ENCODE results near the gene MVB12A.

The MVB12A gene

DNA sequence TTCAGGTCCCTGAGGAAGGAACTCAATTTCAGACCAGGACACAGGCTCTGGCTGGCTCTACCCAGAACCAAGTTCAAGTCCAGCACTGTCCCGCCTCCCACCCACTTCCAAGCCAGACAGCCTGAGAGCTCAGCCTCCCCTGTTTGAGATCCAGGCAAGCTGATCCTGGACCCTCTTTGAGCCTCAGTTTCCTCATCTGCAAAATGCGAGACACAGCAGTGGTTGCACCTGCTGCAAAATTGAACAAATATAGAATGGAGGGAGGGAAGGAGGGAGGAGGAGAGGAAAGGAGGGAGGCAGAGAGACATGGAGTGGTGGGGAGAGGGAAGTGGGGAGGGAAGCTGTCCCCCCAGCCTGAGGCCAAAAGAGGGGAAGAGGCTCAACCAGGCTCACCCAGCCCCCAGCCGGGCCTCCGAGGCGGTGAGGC is 27.9 kb downstream of the MVB12A start:
- DNase-seq, result no peak

- no peak for DNase-seq
These were observed 28.5 kb downstream of the MVB12A start, which contains the start of gene TMEM221 for GRCh38 chr19:17448131-17448967. Gene TMEM221 (minus strand): TSS chr19:17448668. CDS start chr19:17448462, 206 bp downstream.

DNA sequence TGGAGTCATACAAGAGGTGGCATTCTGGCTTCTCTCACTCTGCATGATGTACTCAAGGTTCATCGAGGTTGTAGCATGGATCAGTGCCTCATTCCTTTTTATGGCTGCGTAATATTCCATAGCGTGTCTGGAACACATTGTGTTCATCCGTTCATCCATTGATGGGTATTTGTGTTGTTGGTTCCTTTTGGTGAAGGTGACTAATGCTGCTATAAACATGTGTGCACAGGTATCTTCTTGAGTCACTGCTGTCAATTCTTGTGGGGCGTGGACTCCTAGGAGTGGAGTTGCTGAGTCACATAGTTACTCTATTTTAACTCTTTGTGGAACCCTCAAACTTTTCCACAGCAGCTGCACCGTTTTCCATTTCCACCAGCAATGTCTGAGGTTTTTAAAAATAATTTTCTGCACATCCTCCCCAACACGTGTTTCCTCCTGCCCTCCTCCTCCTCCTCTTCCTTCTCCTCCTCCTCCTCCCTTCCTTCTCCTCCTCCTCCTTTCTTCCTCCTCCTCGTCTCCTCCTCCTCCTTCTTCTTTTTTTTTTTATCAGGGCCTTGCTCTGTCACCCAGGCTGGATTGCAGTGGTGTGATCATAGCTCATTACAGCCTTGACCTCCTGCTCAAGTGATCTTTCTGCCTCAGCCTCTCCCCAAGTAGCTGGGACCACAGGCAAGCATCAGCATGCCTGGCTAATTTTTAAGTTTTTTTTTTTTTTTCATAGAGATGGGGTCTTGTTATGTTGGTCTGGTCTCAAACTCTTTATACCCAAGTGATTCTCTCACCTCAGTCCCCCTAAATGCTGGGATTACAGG is 30.6 kb downstream of the MVB12A start:
- DNase-seq, result no peak

DNA sequence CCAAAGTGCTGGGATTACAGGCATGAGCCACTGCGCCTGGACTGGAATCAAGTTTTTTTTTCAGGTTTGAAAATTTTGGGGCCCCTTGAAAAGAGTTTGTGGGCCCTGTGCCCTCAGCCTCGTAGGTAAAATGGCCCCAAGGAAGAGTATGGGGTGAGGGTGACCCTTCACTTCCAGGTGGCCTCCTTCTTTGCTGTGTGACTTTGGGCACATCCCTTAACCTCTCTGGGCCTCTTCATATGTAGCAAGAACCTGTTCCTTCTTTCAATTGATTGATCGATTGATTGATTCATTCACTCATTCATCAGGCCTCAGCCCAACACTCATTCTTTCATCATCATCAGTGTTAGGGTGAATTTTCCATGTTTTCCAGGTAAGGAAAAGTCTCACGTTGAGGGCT is 32.0 kb downstream of the MVB12A start:
- DNase-seq, result no peak

DNA sequence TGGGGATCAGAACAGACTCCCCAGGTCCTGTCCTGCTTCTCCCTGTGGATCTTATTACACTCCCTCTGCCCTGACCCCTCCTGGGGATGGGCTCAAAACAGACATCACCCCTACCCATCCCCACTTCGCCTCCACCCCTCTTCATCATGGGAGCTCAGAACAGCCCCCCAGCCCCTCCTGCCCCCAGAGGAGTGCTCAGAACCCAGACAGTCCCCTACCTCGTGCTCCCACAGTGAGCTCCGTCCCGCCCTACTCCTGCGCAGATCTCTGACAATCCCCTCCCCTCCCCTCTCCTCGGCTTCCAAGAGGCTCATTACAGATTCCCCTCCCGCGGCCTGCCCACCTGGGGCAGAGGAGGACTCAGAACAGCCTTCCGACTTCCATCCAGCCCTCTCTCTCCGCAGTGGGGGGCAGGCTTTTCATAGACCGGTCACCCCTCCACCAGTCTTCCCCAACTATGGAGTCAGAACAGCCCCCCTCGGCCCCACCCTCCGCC is 34.8 kb downstream of the MVB12A start:
- no peak for DNase-seq

- no peak for DNase-seq
These were observed 35.7 kb downstream of the MVB12A start for GRCh38 chr19:17455308-17456123.

GRCh38 chr19:17456127-17456526 is 36.3 kb downstream of the MVB12A start:
- DNase-seq, result no peak

DNA sequence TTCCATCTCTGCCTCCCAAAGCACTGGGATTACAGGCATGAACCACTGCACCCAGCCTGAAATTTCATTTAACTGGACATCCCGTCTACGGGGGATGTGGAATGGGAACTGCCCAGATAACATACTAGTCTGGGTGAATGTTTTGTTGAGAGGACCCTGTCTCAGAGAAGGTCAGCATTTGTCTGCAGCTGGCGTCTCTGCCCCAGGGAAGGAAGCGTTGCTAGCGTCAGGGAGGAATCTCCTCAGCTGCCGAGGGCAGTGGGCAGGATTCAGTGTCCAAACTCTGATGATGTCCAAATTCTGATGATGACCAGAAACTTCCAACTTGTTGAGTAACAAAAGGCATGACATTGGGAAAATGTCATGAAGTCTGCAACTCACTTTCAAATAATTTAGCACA is 37.8 kb downstream of the MVB12A start:
- DNase-seq, result no peak

DNA sequence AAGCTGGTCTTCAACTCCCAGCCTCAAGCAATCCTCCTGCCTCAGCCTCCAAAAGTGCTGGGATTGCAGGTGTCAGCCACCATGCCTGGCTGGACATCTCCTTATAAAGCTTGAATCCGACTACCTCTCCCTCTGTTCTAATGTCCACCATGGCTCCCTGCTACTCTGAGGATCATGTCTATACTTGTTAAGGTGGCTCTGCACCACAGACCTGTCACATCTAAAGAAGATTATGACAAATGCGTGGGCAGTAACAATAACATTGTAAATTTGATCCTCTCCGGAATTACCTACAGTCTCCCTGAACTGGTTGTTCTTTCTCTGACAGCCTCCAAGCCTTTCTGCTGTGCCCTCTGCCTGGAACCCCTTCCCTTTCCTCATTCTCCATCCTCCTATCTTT is 39.1 kb downstream of the MVB12A start:
- no peak for DNase-seq

DNA sequence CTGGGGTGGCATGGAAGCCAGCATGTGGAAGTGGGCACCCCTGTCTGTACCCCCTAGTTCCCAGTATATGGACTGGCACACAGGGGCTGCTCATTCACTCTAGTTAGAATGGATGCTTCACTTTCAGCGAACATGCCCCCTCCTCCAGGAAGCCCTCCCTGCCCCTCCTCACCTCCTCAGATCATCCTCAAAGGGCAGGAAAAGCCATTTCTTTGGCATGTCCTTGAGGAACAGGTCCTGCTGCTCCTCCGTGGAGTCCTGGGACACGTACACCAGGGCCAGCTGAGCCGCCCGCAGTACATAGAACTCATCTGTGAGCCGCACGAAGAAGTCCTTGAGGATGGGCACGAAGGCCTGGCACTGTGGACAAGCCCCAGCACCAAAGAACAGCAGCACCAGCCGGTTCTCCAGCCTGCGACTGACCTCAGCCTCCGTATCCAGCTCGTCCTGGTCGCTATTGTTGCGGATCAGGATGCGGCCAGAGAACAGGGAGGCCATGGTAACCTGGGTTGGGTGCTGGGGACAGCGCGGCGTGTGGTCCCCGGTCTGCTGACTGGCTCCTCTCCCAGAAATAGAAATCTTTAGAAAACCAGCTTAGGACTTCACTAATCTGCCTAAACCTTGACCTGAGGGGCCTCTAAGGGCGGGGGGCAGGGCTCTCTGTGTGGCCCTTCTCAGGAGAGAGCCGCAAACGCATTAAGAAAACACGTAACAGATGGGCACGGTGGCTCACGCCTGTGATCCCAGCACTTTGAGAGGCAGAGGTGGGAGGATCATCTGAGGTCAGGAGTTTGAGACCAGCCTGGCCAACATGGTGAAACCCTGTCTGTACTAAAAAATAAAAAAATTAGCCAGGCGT is 40.8 kb downstream of the MVB12A start, which contains the start of gene NXNL1:
TSS of gene NXNL1 (minus strand) at position 555 of the 859 bp plus-strand sequence. CDS start at position 498, 57 bp downstream.
- no peak for DNase-seq

- DNase-seq, result no peak
These were observed 46.6 kb downstream of the MVB12A start for GRCh38 chr19:17466487-17466850.

DNA sequence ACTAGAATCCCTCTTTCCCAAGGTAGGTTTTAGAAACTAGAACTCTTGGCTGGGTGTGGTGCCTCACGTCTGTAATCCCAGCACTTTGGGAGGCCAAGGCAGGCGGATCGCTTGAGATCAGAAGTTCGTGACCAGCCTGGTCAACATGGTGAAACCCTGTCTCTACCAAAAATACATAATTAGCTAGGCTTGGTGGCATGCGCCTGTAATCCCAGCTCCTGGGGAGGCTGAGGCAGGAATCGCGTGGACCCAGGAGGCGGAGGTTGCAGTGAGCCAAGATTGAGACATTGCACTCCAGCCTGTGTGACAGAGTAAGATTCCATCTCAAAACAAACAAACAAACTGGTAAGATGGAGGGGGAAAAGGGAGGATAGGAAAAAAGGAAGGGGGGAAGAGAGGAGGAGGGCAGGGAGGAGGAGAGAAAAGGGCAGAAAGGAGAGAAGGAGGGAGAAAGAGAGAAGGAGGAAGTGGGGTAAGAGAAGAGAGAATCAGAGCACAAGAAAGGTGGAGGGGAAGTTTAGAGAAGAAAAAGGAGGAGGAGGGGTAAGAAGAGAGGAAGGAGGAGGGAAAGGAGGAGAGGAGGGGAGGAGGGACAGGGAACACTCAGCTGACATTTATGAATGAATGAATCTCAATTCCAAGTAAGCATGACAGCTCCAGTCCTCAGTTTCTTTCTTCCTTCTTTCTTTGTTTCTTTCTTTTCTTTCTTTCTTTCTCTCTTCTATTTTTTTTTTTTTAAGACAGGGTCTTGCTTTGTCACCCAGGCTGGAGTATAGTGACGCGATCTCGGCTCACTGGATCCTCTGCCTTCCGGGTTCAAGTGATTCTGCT is 47.8 kb downstream of the MVB12A start:
- DNase-seq, result no peak

GRCh38 chr19:17468302-17469091 is 48.6 kb downstream of the MVB12A start:
- DNase-seq, result no peak

GRCh38 chr19:17469092-17469480 is 49.2 kb downstream of the MVB12A start:
- no peak for DNase-seq

DNA sequence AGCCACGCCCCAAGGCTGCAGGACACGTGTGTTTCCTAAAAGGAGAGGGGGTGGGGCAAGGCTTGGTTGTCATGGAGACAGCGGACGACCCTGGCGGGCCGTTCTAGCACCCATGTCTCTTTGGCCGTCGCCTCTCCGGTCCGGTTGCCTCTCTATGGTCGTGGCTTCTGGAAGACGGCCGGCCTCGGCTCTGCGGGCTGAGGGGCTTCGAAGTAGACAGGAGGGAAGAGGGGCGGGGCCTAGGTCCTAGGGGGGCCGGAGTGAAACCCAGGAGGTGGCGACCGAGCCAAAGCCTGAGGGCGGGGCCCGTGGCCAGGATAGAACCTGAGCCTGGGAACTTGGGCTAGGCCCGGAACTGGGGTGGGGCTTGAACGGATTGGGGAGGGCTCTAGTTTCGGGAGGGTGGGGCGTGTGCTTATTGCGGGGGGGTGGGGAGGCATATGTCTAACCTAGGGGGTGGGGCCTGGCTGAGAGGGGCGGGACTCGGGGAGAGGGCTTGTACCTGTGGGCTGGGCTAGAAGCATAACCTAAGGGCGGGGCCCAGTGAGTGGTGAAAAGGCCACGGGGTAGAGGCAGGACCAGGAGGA is 49.7 kb downstream of the MVB12A start:
- peak; percentile 98 for DNase-seq

GRCh38 chr19:17470068-17470841 is 50.4 kb downstream of the MVB12A start, which contains the start of gene SLC27A1:
Gene SLC27A1 (plus strand): TSS chr19:17470524. CDS start chr19:17470541, 17 bp downstream.
- peak; percentile 96 for DNase-seq

GRCh38 chr19:17471410-17472125 is 51.7 kb downstream of the MVB12A start:
- DNase-seq, result peak; percentile 95

- peak; percentile 37 for DNase-seq
These were observed 53.2 kb downstream of the MVB12A start for GRCh38 chr19:17473041-17473440.
